Cortex of kidney (tissue), 1 donor: ENCODE measurements around the gene ADGRG3.

ENCODE experiments used
- DNase-seq: peaks from one replicate; lab custom pipeline; 2025; lab: John Stamatoyannopoulos, UW

Gene ADGRG3

DNA sequence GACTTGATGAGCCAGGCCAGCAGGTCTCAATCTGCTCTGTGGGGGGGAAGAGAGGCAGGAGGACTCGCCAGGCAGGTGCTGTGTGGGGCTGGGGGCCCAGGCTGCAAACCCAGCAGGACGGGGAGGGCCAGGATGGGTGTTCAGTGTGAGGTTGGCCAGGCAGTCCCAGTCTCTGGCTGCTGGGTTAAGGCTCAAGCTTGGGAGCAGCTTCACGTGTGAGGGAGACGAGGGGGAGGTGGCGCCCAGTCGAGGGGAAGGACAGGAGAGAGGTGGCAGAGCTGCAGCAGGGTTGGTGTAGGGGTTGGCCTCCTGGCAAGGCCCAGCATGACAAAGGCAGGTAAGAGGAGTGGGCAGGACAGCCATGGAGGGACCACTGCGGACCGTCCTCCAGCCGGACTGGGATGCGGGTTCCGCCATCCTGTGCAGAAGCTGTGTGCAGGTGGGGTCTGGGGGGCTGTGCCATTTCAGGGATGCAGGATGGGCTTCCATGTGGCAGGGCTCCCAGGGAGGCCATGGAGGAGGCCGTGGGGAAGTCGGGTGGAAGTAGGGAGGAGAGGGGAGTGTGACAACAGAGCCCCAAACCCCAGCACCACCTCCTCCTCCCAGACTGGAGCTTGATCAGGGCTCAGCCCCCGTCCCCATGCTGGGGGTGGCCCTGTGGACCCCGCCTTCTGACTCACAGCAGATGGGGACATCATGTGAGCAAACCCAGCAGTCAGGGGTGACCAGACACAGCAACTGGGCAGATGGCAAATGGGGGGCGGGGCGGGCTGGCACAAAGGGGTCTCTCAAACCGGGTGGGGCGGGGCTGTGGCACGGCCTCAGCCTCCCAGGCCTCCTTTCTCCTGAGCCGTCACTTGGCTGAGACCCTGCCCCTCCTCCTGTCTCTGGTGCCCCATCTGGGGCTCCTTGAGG is 36.9 kb upstream of the ADGRG3 start:
- DNase-seq = no peak

DNA sequence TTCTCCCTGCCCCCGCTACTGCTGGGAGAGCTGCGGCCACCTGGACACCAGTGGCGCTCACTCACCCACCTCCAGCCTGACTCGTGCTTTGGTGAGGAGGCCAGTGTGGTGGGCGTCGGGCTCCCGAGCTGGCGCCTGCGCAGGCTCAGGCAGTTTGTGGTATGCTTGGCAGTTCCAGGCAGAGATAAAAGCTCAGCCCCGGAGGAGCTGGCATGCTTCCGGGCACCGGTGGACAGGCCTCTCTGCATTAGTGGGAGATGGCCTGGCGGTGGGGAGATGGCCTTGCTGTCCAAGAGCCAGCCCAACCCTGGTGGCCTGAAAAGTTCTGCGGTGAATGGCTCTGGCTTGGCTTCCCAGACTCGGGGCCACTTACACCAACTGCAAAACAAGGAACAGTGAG is 35.5 kb upstream of the ADGRG3 start:
- DNase-seq = no peak

DNA sequence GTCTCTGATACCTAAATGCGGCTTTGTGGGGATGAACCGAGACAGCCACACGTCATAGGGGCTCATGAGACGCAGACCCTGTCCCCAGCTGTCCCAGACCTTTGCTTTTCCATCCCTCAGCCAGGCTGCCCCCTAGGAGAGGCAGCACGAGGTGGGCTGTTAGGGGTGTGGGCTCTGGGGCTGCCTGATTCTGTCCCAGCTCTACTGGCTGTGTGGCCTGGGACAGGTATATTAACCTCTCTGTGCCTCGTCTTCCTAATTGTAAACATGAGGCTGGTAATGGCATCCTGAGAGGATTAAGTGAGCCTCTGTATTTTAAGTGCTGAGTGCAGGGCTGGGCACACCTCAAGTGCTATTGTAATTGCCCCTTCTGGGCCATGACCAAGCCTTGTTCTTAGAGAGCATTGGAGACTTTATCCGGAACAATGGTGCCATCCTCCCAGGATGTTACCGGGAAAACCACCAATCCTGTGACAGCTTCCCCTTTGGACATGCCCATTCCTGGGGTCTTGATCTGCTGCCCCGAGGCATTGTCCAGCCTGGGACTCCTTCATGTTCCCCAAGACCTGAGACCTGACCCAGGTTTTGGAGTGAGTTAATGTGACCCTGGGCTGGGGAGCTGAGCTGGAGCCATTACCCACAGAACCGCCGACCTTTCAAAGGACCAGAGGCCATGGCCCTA is 34.6 kb upstream of the ADGRG3 start:
- no peak for DNase-seq

DNA sequence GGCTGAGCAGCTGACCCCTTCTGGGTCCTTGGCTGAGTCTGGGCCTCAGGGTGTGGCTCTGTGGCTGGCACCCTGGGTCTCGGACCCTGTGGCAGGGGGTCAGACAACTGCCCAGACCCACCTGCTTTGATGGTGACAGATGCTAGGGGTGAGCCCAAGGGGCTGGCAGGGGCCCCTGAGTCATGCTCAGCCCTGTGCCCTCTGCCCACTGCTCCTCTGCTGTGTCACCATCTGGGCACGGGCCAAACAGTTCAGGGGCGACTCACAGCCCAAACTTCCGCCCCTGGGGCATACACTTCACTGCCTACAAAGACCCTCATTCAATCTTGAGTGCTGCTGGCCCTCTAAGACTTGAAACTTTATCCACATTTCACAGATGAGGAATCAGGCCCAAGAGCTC is 33.9 kb upstream of the ADGRG3 start:
- no peak for DNase-seq

DNA sequence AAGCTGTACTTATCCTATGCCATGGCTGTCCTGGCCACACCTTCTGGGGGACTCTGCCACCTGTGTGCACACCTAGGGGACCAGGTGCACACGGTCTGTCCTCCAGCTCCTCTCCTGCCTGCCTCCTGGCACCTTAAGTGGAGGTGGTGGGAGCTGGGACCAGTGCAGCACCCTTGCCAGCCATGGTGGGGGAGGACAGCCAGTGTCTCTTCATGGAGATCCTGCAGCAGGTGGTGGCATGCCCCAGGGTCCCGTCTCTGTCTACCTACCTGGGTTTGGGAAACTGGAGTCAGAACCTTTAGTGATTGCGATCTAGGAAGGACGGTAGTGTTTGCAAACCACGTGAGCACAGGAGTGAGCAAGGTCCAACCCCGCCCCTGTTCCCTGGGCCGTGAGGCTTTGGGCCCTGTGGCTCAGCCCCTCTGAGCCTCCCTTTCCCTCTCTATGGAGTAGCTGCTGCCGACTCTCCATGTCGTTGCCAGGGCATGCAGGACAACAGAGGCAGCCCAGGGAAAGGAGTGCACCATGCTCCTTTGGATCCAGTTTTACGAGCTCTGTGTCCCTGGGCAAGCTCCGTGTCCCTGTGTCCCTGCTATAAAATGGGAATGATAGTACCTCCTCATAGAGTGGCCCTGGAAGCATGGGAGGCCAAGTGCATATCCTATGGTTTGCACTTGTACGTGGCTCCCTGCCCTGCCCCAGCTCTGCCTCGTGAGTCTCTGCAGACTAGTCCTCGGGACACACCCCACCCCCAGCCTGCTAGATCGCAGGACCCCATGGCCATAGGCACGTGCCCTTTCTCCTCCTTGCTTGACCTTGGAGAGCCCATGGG is 32.6 kb upstream of the ADGRG3 start:
- no peak for DNase-seq

DNA sequence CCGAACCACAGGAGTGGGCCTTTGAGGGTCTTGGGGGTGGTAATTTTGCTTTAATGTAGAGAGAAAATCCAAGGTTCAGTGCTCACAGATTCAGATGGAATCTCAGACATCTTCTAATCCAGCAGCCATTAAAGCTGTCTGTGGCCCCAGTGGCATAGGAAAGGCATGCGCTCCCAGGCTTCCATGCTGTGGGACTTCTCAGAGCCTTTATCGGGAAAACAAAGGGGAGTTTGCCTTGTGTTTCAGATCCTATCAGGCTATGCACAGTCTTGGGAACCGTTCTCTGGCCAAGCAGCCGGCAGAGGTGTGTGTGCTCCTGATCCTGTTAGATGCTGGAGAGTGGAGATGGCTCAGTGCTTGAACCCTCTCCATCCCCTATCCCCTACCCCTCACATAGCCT is 31.9 kb upstream of the ADGRG3 start:
- DNase-seq = no peak

DNA sequence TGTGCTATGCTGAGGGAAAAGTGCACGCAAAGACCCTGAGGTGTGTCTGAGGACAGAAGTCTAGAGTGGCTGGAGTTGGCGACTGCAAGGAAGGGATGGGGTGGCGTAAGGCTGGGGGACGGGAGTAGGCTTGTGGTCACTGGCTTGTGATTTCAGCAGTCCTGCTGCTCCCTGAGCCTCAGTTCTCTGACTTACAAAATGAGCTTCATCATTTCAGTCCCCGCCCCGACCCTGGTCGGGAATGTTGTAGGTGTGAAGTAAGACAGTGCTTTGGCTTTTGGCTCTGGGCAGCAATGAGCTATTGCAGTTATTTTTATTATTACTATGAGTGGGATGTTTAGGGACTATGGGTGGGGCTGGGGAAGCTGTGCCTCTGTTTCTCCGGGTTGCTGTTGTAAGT is 31.1 kb upstream of the ADGRG3 start:
- no peak for DNase-seq

DNA sequence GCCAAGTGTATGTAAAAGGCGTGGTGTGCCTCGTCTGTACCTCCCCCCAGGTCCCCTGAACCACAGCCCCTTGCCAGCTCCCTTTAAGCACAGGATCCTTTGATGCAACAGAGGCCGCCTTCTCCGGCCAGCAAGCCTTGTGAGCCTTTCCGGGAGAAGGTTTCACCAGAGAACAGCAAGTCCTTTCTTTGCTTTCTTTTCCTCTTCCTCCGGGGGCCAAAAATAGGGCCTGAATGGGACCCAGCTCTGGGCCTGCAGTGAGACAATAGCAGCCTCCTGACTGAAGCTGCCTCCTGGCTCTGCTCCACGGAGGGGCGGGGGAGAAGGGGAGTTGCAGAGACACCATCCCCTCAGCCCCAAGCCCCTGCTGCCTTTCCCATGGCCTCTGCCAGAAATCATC is 30.7 kb upstream of the ADGRG3 start:
- no peak for DNase-seq

DNA sequence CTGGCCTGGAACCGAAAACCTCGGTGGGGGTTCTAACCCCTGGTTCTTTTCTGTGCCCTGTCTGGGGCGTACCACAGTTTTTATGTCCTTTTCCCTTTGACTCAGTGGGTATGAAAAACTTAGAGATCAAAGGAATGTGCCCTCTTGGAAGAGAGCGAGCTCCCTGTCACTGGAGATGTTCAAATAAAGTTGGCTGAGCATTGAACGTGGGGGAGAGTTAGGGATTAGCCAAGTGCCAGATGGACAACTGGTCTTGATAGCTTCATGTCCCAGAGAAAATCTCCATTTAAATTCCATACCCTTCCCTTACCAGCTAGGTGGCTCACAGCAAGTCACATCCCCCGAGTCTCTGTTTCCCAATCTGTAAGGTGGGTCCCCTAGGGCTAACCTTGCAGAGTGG is 30.1 kb upstream of the ADGRG3 start:
- no peak for DNase-seq

DNA sequence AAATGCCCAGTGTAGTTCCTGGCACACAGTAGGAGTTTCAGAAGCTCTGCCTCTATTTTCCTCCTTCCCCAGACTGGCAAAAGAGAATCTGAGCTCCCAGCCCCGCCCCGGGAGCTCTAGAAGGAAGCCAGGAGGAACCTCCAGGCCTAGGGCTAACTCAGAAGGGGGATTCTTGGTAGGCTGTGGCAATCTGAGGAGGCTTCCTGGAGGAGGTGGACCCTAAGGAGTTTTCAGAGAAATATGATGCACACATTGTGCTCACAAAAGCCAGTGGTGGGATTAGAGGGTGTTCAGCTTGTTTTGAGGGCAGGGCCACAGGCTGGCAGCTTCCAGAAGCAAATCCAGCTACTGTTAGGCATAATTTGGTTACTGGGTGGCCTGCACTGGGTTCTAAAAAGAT is 29.7 kb upstream of the ADGRG3 start:
- no peak for DNase-seq

DNA sequence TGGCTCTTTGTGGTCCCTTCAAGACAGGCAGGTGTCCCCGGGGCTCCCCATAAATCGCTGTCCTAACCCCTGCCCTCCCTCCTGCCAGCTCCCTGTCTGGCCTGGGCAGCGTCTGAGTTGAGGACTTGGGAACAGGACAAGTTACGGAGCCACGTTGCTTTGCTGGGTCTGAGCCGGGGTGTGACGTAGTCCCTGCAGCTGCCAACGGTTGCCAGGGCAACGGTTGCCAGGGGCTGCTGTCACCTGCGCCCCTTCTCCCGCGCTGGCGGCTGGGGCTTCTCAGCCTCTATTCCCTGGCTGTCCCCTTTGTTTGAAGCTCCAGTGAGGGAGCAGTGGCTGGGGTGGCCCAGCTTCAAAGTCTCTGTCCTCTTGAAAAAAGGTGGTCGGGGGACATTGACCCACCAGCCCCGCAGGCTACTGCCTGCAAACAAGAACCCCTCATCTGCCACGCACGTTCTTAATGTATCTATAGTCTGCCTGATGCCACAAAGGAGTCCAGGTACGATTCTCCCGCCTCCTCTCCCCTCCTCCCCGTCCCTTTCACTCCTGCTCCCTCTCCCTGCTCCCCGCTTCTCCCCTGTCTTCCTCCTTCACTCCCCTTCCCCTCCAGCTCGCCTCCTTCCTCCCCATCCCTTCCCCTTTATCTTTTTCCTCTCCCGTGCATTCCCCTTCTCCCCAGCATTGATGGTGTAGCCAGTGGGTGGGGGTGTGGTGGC is 28.8 kb upstream of the ADGRG3 start:
- DNase-seq = no peak

DNA sequence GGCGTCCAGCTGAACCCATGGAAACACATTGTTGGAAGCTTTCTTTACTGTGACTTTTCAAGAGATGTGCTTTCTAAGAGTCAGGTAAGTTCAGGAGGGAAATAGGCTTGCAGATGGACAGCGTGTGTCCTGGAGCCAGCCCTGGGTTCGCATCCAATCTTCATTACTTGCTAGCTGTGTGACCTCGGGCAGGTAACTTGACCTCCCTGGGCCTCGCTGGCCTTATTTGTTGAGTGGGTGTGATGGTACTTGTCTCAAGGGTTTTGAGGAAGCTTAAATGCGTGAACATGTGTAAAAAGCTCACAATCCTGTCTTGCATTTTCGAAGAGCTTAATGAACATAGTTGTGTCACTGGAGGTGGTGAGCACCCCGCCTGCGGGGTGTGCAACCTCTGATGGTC is 27.9 kb upstream of the ADGRG3 start:
- DNase-seq = no peak

DNA sequence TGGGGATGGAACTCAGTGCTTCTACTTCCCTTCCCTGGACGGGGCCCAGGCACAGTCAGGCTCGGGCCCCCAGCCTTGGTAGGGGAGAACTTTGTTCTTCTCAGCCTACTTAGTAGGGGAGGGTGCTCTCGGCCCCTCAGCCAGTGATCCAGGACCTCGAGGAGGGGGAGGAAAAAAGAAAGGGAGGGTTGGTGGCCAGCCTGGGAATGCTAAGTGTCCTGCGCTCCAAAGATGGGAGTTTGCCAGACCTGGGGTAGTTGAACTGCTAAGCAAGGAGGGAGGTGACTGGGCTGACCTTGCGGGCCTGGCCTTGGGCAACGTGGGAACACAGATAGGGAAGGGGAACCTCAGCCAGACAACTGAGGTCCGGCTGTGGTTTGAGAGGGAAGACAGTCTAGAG is 27.5 kb upstream of the ADGRG3 start:
- no peak for DNase-seq

DNA sequence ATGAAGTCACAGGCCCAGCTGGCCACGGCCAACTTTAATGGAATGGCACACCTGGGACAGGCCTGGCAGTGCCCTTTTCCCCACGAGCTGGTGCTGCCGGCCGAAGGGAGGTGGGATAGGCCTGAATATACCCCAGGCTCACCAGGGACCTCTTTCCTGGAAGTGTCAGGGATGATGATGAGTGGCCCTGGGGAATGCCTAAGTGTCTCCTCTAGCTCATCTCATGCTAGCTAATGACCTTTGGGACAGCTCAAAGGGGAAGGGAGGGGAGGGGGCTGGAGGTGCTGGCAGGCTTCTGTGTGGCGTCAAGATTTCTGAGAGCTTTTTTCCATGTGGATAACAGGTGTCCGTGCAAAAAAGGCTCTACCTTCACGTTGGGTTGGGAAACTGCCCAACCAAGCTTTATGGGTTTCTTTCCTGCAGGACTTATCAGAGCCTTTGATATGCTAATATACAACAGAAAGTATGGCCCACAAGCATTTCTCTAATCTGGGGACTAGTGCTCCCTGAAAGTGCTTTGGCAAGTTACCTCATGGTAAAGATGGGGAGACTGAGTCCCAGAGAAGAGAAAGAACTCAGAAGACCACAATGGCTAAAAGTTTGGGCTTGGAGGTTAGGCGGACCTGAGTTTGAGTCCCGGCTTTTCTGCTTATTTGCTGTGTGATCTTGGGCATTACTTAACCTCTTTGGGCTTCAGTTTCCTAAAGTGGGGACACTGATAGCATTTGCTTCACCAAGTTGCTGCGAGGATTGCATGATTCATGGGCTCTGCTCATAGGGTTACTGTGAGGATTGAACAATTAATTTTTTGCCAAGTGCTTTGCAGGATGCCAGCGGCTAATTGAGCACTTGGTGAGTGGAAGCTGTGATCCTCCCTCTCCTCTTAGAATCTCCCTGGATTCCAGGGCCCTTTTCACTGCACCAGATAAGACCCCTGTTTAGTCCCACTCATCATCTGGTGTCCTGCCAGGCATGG is 25.7 kb upstream of the ADGRG3 start:
- DNase-seq = no peak

DNA sequence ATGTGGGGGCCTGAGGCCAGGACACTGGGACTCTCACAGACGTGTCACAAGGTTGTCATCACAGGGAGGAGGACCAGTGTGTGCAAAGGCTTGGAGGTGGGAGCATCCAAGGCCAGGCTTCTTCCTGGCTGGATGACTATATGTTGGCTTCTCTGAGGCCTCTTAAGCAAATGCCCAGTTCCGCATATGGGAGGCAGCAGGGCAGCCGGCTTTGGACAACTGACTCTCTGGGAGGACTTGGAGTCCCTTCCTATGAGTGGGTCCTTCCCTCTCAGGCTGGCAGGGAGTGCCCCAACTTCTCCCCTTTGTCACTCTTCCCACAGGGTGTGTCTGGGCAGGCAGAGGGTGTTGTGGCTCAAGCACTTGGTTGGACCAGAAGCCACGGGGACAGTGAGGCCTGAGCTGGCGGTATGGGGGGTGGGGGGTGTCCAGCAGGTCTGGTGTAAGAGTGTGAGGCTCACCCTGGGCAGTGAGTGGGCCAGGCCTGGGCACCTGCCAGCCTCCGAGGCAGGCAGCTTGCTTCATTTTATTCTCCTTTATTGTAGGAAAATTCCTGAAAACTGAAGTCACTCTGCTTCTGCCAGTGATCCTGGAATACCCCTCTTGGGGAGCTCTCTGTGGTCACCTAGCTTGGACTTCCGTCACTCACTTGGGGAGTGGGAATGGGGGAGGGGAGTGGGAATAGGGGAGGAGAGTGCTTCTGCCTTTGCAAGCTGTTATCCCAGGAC is 24.8 kb upstream of the ADGRG3 start:
- DNase-seq = no peak

DNA sequence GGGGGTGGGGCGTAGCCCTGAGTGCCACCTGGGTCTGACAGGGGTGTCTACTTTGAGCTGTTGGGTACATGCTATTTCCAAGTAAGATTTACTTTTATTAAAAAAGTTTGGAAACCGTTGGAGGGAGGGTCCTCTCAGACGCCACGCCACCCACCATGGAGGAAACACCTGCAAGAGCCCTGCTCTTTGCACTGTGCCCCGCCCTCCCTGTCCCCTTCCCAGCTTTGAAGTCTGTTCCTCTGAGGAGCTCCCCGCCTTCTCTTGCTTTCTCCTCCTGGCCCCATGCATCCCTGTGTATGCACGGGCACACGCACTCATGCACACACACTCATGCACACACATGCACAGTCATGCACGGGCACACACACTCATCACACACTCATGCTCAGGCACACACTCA is 24.2 kb upstream of the ADGRG3 start:
- DNase-seq = no peak

DNA sequence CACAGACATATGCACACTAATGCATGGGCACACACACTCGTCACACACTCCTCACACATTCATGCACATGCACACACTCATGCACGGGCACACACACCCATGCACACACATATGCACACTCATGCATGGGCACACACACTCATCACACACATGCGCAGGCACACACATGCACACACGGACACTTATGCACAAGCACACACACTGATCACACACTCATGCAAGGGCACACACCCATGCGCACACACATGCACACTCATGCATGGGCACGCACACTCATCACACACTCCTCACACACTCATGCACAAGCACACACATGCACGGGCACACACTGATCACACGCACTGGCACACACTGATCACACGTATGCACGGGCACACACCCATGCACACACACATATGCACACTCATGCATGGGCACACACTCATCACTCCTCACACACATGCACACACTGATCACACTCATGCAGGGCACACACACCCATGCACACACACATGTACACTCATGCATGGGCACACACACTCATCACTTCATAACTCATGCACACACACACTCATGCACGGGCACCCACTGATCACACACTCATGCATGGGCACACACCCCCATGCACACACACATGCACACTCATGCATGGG is 23.6 kb upstream of the ADGRG3 start:
- DNase-seq = no peak

DNA sequence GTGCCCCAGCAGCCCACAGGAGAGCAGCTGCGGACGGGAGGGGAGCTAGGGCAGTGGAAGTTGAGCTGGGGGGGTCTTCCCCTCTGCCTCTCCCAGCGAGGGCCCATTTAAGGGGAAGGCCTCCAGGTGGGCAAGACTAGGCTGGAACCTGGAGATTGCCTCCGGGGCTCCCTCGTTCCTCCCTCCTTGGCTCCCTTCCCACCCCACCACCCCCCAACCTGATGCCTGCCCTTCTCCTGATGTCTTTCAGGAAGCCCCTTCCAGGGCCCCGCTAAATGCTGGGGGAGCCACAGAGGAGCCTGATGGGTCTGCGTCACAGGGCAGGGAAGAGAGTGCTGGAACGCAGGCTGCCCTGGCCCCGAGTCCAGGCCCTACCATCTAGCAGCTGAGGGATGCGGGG is 22.9 kb upstream of the ADGRG3 start:
- no peak for DNase-seq

DNA sequence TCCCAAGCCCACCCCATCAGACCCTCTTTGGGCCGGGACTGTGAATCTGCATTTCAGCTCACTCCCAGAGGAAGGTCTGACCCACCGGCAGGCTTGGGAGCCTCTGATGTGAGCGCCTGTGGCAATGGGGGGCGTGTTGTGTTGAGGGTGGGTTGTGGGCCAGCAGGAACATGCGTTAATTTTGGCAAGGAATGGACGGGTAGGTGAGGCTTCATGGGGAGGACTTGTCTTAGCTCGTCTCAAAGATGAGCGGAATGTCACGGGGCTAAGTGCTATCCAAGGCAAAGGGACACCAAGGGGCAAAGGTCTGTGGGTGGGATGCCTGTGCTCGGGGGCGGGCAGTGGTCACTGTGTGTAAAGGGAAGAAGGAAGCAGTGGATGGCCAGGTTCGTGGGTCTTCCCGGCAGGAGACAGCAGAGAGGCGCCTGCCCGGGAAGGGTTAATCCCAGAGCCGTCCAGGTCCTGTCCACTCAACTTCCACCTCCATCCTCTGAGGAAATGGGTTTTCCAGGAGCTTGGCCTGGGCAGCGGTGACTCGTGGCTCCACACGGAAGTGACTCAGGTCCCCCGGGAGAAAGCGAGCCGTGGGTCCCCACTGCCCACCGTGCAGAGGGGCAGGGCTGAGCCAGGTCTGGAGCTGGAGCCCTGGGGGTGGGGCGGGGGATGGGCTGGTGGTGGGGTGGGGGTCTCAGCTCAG is 22.3 kb upstream of the ADGRG3 start:
- no peak for DNase-seq
